Loucy (cell line): Measurements from ENCODE around the gene PGD.

Experiments
- EZH2phosphoT487 ChIP-seq: fragments of 200-600 bp; IDR thresholded peaks from 2 replicates; pipeline ENCODE4 v1.6.1; 2018; ENCODE audit warnings: antibody characterized with exemption, mild to moderate bottlenecking, moderate library complexity, borderline replicate concordance
- TF ChIP-seq, protein P1 (sequence below): fragments of 200-600 bp; sonication (generic); conservative IDR thresholded peaks from 2 replicates; pipeline ENCODE4 v1.5.1; 2014; ENCODE audit warnings: mild to moderate bottlenecking, antibody characterized with exemption, low read length

DNA sequence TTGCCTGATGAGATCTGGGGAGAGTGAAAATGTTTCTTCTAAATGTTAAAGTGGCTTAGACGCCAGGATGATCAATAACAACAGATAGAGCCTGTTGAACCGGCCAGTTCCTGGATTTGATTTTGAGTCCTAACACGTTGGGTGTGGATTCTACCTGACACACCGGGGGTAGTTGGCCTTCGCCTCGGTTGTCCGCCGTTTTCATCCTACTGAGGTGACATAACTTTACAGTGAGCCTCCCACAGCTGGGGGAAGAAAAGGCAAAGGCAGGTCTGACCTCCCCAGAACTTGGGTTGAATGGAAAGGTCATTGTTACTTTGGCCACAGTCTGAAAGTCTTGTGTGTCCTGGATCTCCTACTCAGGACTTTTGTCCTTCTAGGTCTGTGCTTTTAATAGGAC, 1.1 kb downstream of the PGD start:
- TF ChIP-seq, protein P1, sequence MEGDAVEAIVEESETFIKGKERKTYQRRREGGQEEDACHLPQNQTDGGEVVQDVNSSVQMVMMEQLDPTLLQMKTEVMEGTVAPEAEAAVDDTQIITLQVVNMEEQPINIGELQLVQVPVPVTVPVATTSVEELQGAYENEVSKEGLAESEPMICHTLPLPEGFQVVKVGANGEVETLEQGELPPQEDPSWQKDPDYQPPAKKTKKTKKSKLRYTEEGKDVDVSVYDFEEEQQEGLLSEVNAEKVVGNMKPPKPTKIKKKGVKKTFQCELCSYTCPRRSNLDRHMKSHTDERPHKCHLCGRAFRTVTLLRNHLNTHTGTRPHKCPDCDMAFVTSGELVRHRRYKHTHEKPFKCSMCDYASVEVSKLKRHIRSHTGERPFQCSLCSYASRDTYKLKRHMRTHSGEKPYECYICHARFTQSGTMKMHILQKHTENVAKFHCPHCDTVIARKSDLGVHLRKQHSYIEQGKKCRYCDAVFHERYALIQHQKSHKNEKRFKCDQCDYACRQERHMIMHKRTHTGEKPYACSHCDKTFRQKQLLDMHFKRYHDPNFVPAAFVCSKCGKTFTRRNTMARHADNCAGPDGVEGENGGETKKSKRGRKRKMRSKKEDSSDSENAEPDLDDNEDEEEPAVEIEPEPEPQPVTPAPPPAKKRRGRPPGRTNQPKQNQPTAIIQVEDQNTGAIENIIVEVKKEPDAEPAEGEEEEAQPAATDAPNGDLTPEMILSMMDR: no peak
- TF ChIP-seq EZH2phosphoT487: no peak
